Measurements from ENCODE around the gene FOXM1.

GRCh38 chr12:2856051-2856450, 20.9 kb downstream of the FOXM1 start:
- TF ChIP-seq CTCF (IDR thresholded peaks at IDR 0.05) (no peak), POLR2AphosphoS5 (IDR thresholded peaks at IDR 0.05) (no peak)

Data from prostate gland (tissue), 2 donors.